Neural cell (in vitro differentiated cells): Measurements from ENCODE around the gene ANKRD40. TPM values are rescaled to one million over a fixed set of nuclear protein-coding genes. Genes with fewer than 3 reads are reported as not detected.

Source experiments
- H2AFZ ChIP-seq: fragments of 200-600, 300-800 bp; sonication (generic), shearing (Covaris generic); 2 replicates; pipeline ENCODE4 v1.6.0; 2014; ENCODE audit warnings: low read depth, mild to moderate bottlenecking, antibody characterized with exemption, low read length, moderate library complexity
- H3F3A ChIP-seq: fragments of 200-600 bp; shearing (Covaris generic); 2 replicates; pipeline ENCODE4 v1.6.1; 2016; ENCODE audit warnings: mild to moderate bottlenecking, moderate library complexity, mixed read lengths, antibody characterized with exemption, low read length; ENCODE audit not compliant: insufficient read depth, poor library complexity, severe bottlenecking
- H3K27ac ChIP-seq: fragments of 200-600, 300-800 bp; sonication (generic), shearing (Covaris generic); 2 replicates; pipeline ENCODE4 v1.5.1; 2014; ENCODE audit warnings: mild to moderate bottlenecking, low read length, moderate library complexity
- H3K27me3 ChIP-seq: fragments of 300-800, 200-600 bp; sonication (generic), shearing (Covaris generic); 2 replicates; pipeline ENCODE4 v1.6.0; 2014; ENCODE audit warnings: mild to moderate bottlenecking, low read depth, low read length, moderate library complexity; ENCODE audit not compliant: insufficient read depth
- H3K36me3 ChIP-seq: fragments of 300-800, 200-600 bp; sonication (generic), shearing (Covaris generic); 2 replicates; pipeline ENCODE4 v1.5.1; 2014; ENCODE audit warnings: mild to moderate bottlenecking, antibody characterized with exemption, low read length, moderate library complexity; ENCODE audit not compliant: insufficient read depth
- H3K4me2 ChIP-seq: fragments of 300-800, 200-600 bp; sonication (generic), shearing (Covaris generic); 2 replicates; pipeline ENCODE4 v1.6.0; 2014; ENCODE audit warnings: mild to moderate bottlenecking, low read length
- H3K4me3 ChIP-seq: fragments of 300-800, 200-600 bp; sonication (generic), shearing (Covaris generic); 2 replicates; pipeline ENCODE4 v1.5.1; 2014; ENCODE audit warnings: mild to moderate bottlenecking, low read length, moderate library complexity
- H3K79me2 ChIP-seq: fragments of 200-600 bp; shearing (Covaris generic); replicated peaks from 2 replicates; pipeline ENCODE4 v1.6.0; 2014; ENCODE audit warnings: mild to moderate bottlenecking, low read length, moderate library complexity; ENCODE audit not compliant: insufficient read depth
- H3K9ac ChIP-seq: fragments of 300-800, 200-600 bp; sonication (generic), shearing (Covaris generic); 2 replicates; pipeline ENCODE4 v1.6.1; 2016; ENCODE audit warnings: mild to moderate bottlenecking, low read length, mixed read lengths
- H3K9me2 ChIP-seq: fragments of 200-600 bp; shearing (Covaris generic); 2 replicates; pipeline ENCODE4 v1.6.1; 2016; ENCODE audit warnings: mild to moderate bottlenecking, low read length, mixed read lengths; ENCODE audit not compliant: insufficient read depth
- H3K9me3 ChIP-seq: fragments of 200-600, 300-800 bp; sonication (generic), shearing (Covaris generic); 2 replicates; pipeline ENCODE4 v1.6.1; 2016; ENCODE audit warnings: mild to moderate bottlenecking, mixed run types, low read length, moderate library complexity, mixed read lengths
- H4K20me1 ChIP-seq: fragments of 200-600 bp; shearing (Covaris generic); 2 replicates; pipeline ENCODE4 v1.6.1; 2016; ENCODE audit warnings: mild to moderate bottlenecking, mixed run types; ENCODE audit not compliant: insufficient read depth
- EP300 ChIP-seq: fragments of 450-650 bp; conservative IDR thresholded peaks from 2 replicates; pipeline ENCODE4 v1.6.1; 2014; ENCODE audit warnings: antibody characterized with exemption, mild to moderate bottlenecking, moderate library complexity; ENCODE audit not compliant: poor library complexity, severe bottlenecking
- EZH2 ChIP-seq: fragments of 200-600, 300-800 bp; shearing (Covaris generic), sonication (generic); IDR thresholded peaks from 2 replicates; pipeline ENCODE4 v1.6.1; 2014; ENCODE audit warnings: antibody characterized with exemption, low read length, borderline replicate concordance, mild to moderate bottlenecking; ENCODE audit not compliant: insufficient read depth, poor library complexity, severe bottlenecking
- MXI1 ChIP-seq: fragments of 450-650 bp; conservative IDR thresholded peaks from 2 replicates; pipeline ENCODE4 v1.6.1; 2014; ENCODE audit warnings: antibody characterized with exemption, mild to moderate bottlenecking; ENCODE audit not compliant: poor library complexity, severe bottlenecking
- POLR2AphosphoS5 ChIP-seq: IDR thresholded peaks from 2 replicates; pipeline ENCODE4 v1.6.1; 2012
- RAD21 ChIP-seq: fragments of 450-650 bp; conservative IDR thresholded peaks from 2 replicates; pipeline ENCODE4 v1.6.1; 2014; ENCODE audit warnings: antibody characterized with exemption, mild to moderate bottlenecking, moderate library complexity
- REST ChIP-seq: IDR thresholded peaks from 2 replicates; pipeline ENCODE4 v1.6.1; 2012; ENCODE audit warnings: borderline replicate concordance
- SMC3 ChIP-seq: fragments of 450-650 bp; conservative IDR thresholded peaks from 2 replicates; pipeline ENCODE4 v1.6.1; 2014; ENCODE audit warnings: antibody characterized with exemption, mild to moderate bottlenecking, moderate library complexity; ENCODE audit not compliant: poor library complexity
- TAF1 ChIP-seq: IDR thresholded peaks from 2 replicates; pipeline ENCODE4 v1.6.1; 2012; ENCODE audit warnings: low read depth
- polyA plus RNA-seq: library from polyadenylated mRNA; depleted of rRNA; stranded (reverse); fragments of >200 nt; gene quantifications from 2 replicates; pipeline ENCODE4 v1.2.3, GENCODE V29; 2014
- TF ChIP-seq, protein P1 (sequence below): fragments of 450-650 bp; IDR thresholded peaks from 2 replicates; pipeline ENCODE4 v1.5.1; 2014; ENCODE audit warnings: antibody characterized with exemption, mild to moderate bottlenecking, moderate library complexity; ENCODE audit not compliant: poor library complexity, severe bottlenecking

The ANKRD40 gene
- polyA plus RNA-seq, 1 donor from 2014 or later = 15.2 TPM

GRCh38 chr17:50661795-50662391 is 45.8 kb downstream of the ANKRD40 start:
- no peaks in the 10 kb centered on the region for H3K9me2 ChIP-seq
- no peak overlapping the region for H3K9ac ChIP-seq
- H3K9me3 ChIP-seq = no peaks in the 10 kb centered on the region
- H3K36me3 ChIP-seq = no peaks in the 10 kb centered on the region
- TF ChIP-seq EP300 = no peak
- TF ChIP-seq POLR2AphosphoS5 = no peak
- TF ChIP-seq EZH2 = no peak
- no peak for TF ChIP-seq MXI1
- TF ChIP-seq, protein P1, sequence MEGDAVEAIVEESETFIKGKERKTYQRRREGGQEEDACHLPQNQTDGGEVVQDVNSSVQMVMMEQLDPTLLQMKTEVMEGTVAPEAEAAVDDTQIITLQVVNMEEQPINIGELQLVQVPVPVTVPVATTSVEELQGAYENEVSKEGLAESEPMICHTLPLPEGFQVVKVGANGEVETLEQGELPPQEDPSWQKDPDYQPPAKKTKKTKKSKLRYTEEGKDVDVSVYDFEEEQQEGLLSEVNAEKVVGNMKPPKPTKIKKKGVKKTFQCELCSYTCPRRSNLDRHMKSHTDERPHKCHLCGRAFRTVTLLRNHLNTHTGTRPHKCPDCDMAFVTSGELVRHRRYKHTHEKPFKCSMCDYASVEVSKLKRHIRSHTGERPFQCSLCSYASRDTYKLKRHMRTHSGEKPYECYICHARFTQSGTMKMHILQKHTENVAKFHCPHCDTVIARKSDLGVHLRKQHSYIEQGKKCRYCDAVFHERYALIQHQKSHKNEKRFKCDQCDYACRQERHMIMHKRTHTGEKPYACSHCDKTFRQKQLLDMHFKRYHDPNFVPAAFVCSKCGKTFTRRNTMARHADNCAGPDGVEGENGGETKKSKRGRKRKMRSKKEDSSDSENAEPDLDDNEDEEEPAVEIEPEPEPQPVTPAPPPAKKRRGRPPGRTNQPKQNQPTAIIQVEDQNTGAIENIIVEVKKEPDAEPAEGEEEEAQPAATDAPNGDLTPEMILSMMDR = no peak
- no peak for TF ChIP-seq REST
- TF ChIP-seq SMC3 = no peak
- no peak for TF ChIP-seq TAF1
- no peak for TF ChIP-seq RAD21
- H3F3A ChIP-seq = no peaks in the 10 kb centered on the region
- H3K4me3 ChIP-seq = no peak overlapping the region
- no peak overlapping the region for H3K4me2 ChIP-seq
- no peak overlapping the region for H2AFZ ChIP-seq
- H4K20me1 ChIP-seq = no peaks in the 10 kb centered on the region
- no peaks in the 10 kb centered on the region for H3K79me2 ChIP-seq
- no peak overlapping the region for H3K27ac ChIP-seq
- H3K27me3 ChIP-seq = no peaks in the 10 kb centered on the region

GRCh38 chr17:50661348-50661747 is 46.4 kb downstream of the ANKRD40 start:
- no peak overlapping the region for H3K4me3 ChIP-seq
- no peak overlapping the region for H3K4me2 ChIP-seq
- no peaks in the 10 kb centered on the region for H3F3A ChIP-seq
- no peaks in the 10 kb centered on the region for H3K9me3 ChIP-seq
- H2AFZ ChIP-seq = no peak overlapping the region
- H3K9me2 ChIP-seq = no peaks in the 10 kb centered on the region
- no peak overlapping the region for H3K27ac ChIP-seq
- H3K27me3 ChIP-seq = no peaks in the 10 kb centered on the region
- H3K36me3 ChIP-seq = no peaks in the 10 kb centered on the region
- TF ChIP-seq POLR2AphosphoS5 (no peak), EZH2 (no peak), RAD21 (no peak), MXI1 (no peak), REST (no peak), EP300 (no peak), SMC3 (no peak)
- TF ChIP-seq, protein P1 = no peak
- no peaks in the 10 kb centered on the region for H4K20me1 ChIP-seq
- H3K9ac ChIP-seq = no peak overlapping the region
- H3K79me2 ChIP-seq = no peaks in the 10 kb centered on the region
